ENCODE measurements around the gene RIOK2.

Gene RIOK2

GRCh38 chr5:97121848-97122247, 61.2 kb downstream of the RIOK2 start:
- no peak for FAIRE-seq

- no peak for FAIRE-seq
Observed at GRCh38 chr5:97120195-97120594, 62.9 kb downstream of the RIOK2 start.

GRCh38 chr5:97119007-97119390, 64.0 kb downstream of the RIOK2 start:
- FAIRE-seq: no peak

GRCh38 chr5:97118261-97119006, 64.6 kb downstream of the RIOK2 start:
- FAIRE-seq: no peak

GRCh38 chr5:97115932-97116331, 67.1 kb downstream of the RIOK2 start:
- FAIRE-seq: no peak

GRCh38 chr5:97112230-97112629, 70.8 kb downstream of the RIOK2 start:
- FAIRE-seq: no peak

GRCh38 chr5:97111616-97112015, 71.4 kb downstream of the RIOK2 start:
- no peak for FAIRE-seq

GRCh38 chr5:97111004-97111403, 72.0 kb downstream of the RIOK2 start:
- FAIRE-seq: no peak
